GM23338 (cell line): Measurements from ENCODE around the gene GLB1L.

ENCODE experiments used
- CTCF ChIP-seq, 2 experiments: fragments of 200-600 bp in 1 of 2; sonication (generic) in 1 of 2; conservative IDR thresholded peaks; 2 replicates each; pipeline versions ENCODE4 v1.5.1 to v1.6.1; 2016 to 2017; ENCODE audit warnings: antibody characterized with exemption in 2 of 2, low read depth in 2 of 2, mild to moderate bottlenecking in 2 of 2, moderate library complexity in 1 of 2
- JUNB ChIP-seq: IDR thresholded peaks from one replicate; pipeline ENCODE4 v1.6.1; 2016; ENCODE audit warnings: antibody characterized with exemption; ENCODE audit not compliant: unreplicated experiment
- POLR2AphosphoS5 ChIP-seq: IDR thresholded peaks from 2 replicates; pipeline ENCODE4 v1.6.1; 2016; ENCODE audit warnings: antibody characterized with exemption, low read depth

GRCh38 chr2:219210196-219210885, 34.9 kb downstream of the GLB1L start:
- TF ChIP-seq CTCF (conservative IDR thresholded peaks at IDR 0.05; ENCODE audit: low read depth in 2 of 2) (no peak), JUNB (no peak), POLR2AphosphoS5 (no peak)
